Endothelial cell of umbilical vein (primary cell): Measurements from ENCODE around the gene JAKMIP3. TPM values are rescaled to one million over a fixed set of nuclear protein-coding genes. Genes with fewer than 3 reads are reported as not detected.

Source experiments
- BruUV-seq: library from RNA; stranded (reverse); fragments of 400-500 nt; replicated peaks from 2 replicates; lab custom pipeline; 2021; lab: Mats Ljungman, UMichigan
- CTCF ChIA-PET: fragments of 300-600, 350-600 bp; sonication (Branson Sonifier 250); formaldehyde crosslinking; loops from one replicate; lab custom pipeline; 2021; ENCODE audit warnings: antibody characterized with exemption, inconsistent platforms; lab: Charles Lee
- POLR2A ChIA-PET: fragments of 300-600, 350-600 bp; sonication (Branson Sonifier 250); formaldehyde crosslinking; loops from one replicate; lab custom pipeline; 2021; ENCODE audit warnings: antibody characterized with exemption, inconsistent platforms; lab: Charles Lee
- DNase-seq: peaks from one replicate; pipeline ENCODE4 v3.0.0-alpha.2; 2011; ENCODE audit warnings: low read depth, low spot score
- FAIRE-seq: peaks from 2 replicates; lab custom pipeline; 2011; peaks lifted over from hg19 to GRCh38; lab: Jason Lieb, UNC
- H2AFZ ChIP-seq: 2 replicates; pipeline ENCODE4 v1.6.0; 2012; ENCODE audit warnings: low read depth, low read length, control low read depth, inconsistent platforms
- H3K27ac ChIP-seq: 2 replicates; pipeline ENCODE4 v1.5.1; 2011; ENCODE audit warnings: low read depth, mild to moderate bottlenecking, control low read depth, low read length, moderate library complexity; ENCODE audit not compliant: insufficient read depth
- H3K27me3 ChIP-seq, 2 experiments: 2 replicates each; pipeline versions ENCODE4 v1.6.0 to v1.6.1; 2011; ENCODE audit warnings: low read length in 2 of 2, mixed read lengths in 1 of 2; ENCODE audit not compliant: control insufficient read depth in 2 of 2, insufficient read depth in 2 of 2
- H3K36me3 ChIP-seq, 2 experiments: 2 replicates in 1 of 2; 3 replicates in 1 of 2; pipeline ENCODE4 v1.5.1; 2011; ENCODE audit warnings: low read length in 2 of 2, mild to moderate bottlenecking in 1 of 2, moderate library complexity in 1 of 2; ENCODE audit not compliant: control insufficient read depth in 2 of 2, insufficient read depth in 2 of 2; ENCODE audit errors: extremely low read depth in 1 of 2
- H3K4me1 ChIP-seq: 3 replicates; pipeline ENCODE4 v1.5.1; 2011; ENCODE audit warnings: mild to moderate bottlenecking, low read length; ENCODE audit not compliant: control insufficient read depth, insufficient read depth; ENCODE audit errors: extremely low read depth
- H3K4me2 ChIP-seq: 2 replicates; pipeline ENCODE4 v1.6.1; 2011; ENCODE audit warnings: low read length, control low read depth, mixed read lengths; ENCODE audit not compliant: insufficient read depth
- H3K4me3 ChIP-seq, 3 experiments: fragments of 200-600 bp in 1 of 3; sonication (generic), shearing (Covaris generic) in 1 of 3; replicated peaks in 1 of 3; 2 replicates each; pipeline ENCODE4 v1.5.1; 2011 to 2016; ENCODE audit warnings: control low read depth in 3 of 3, low read length in 3 of 3, mild to moderate bottlenecking in 2 of 3, inconsistent platforms in 1 of 3, low read depth in 1 of 3, moderate library complexity in 1 of 3; ENCODE audit not compliant: insufficient read depth in 1 of 3
- H3K79me2 ChIP-seq: 2 replicates; pipeline ENCODE4 v1.6.0; 2012; ENCODE audit warnings: low read length, inconsistent platforms; ENCODE audit not compliant: control insufficient read depth, insufficient read depth
- H3K9ac ChIP-seq: replicated peaks from 2 replicates; pipeline ENCODE3; 2011; ENCODE audit warnings: low read length, control low read depth; ENCODE audit not compliant: insufficient read depth; ENCODE audit errors: extremely low read depth
- H3K9me1 ChIP-seq: replicated peaks from 3 replicates; pipeline ENCODE4 v1.6.0; 2011; ENCODE audit warnings: mild to moderate bottlenecking, low read length; ENCODE audit not compliant: control insufficient read depth, insufficient read depth; ENCODE audit errors: extremely low read depth
- H3K9me3 ChIP-seq: replicated peaks from 2 replicates; pipeline ENCODE4 v1.5.1; 2012; ENCODE audit warnings: low read length, inconsistent platforms; ENCODE audit not compliant: control insufficient read depth, insufficient read depth
- H4K20me1 ChIP-seq: replicated peaks from 2 replicates; pipeline ENCODE3; 2011; ENCODE audit warnings: mild to moderate bottlenecking, low read length; ENCODE audit not compliant: control insufficient read depth, insufficient read depth; ENCODE audit errors: extremely low read depth
- EZH2 ChIP-seq: IDR thresholded peaks from 2 replicates; pipeline ENCODE4 v1.6.1; 2012; ENCODE audit warnings: borderline replicate concordance, low read depth, mild to moderate bottlenecking, moderate library complexity, low read length, inconsistent platforms; ENCODE audit not compliant: severe bottlenecking
- FOS ChIP-seq: IDR thresholded peaks from 2 replicates; pipeline ENCODE4 v1.6.1; 2011; ENCODE audit warnings: mild to moderate bottlenecking, low read length, moderate library complexity, borderline replicate concordance; ENCODE audit not compliant: insufficient read depth
- GATA2 ChIP-seq: IDR thresholded peaks from 2 replicates; pipeline ENCODE4 v1.7.0; 2011; ENCODE audit warnings: low read depth, mild to moderate bottlenecking, moderate library complexity, mixed read lengths, low read length; ENCODE audit not compliant: insufficient read length, insufficient read depth
- JUN ChIP-seq: IDR thresholded peaks from 2 replicates; pipeline ENCODE4 v1.6.1; 2011; ENCODE audit warnings: borderline replicate concordance, low read depth; ENCODE audit not compliant: insufficient read length, insufficient read depth
- MAX ChIP-seq: IDR thresholded peaks from 2 replicates; pipeline ENCODE4 v1.6.1; 2011; ENCODE audit not compliant: insufficient read depth, insufficient read length
- MYC ChIP-seq: IDR thresholded peaks from one replicate; pipeline ENCODE4 v1.6.1; 2011; ENCODE audit warnings: mild to moderate bottlenecking, low read depth, low read length
- POLR2A ChIP-seq: IDR thresholded peaks from 2 replicates; pipeline ENCODE4 v1.6.1; 2012; ENCODE audit warnings: low read depth, mild to moderate bottlenecking, control low read depth, low read length
- POLR2AphosphoS5 ChIP-seq: IDR thresholded peaks from 2 replicates; pipeline ENCODE4 v1.6.1; 2012; ENCODE audit warnings: low read depth, mild to moderate bottlenecking, control low read depth, low read length, moderate library complexity; ENCODE audit not compliant: insufficient read depth
- dilution Hi-C: fragments of 300-500 bp; cut with MboI; formaldehyde crosslinking; loops from one replicate; pipeline ENCODE4 v1.15.0; 2019; ENCODE audit warnings: low sequenced_read_pairs; ENCODE audit not compliant: extremely low pct_ligation_motif_present
- intact Hi-C: fragments of 100-400 bp; cut with micrococcal nuclease; formaldehyde crosslinking; loops from one replicate; pipeline ENCODE4 v1.10.0; 2022
- polyA plus RNA-seq, 4 experiments: library from polyadenylated mRNA; depleted of rRNA in 3 of 4; stranded (reverse) in 3 of 4; unstranded in 1 of 4; fragments of >200 nt; gene quantifications; 2 replicates each; pipeline versions ENCODE4 v1.2.1 to v1.2.3, GENCODE V29; 2011 to 2012; ENCODE audit warnings: missing spikeins in 1 of 4
- total RNA-seq: library from RNA; stranded (reverse); gene quantifications from 2 replicates; pipeline ENCODE4 v1.2.3, GENCODE V29; 2021
- TF ChIP-seq, protein P1 (sequence below), 2 donors: IDR thresholded peaks; 1 replicate in 1 of 2; 2 replicates in 1 of 2; pipeline ENCODE4 v1.5.1; 2011; ENCODE audit warnings: low read length in 2 of 2, mild to moderate bottlenecking in 2 of 2, moderate library complexity in 2 of 2, control low read depth in 1 of 2, inconsistent platforms in 1 of 2, low read depth in 1 of 2; ENCODE audit not compliant: insufficient read depth in 1 of 2; ENCODE audit errors: extremely low read depth in 1 of 2

JAKMIP3 gene
- total and polyA plus RNA-seq, 2 donors (not counting 3 experiments of a cell fraction or from before 2014, with no cell fraction given) = 0.01 TPM; not detected in 1

- DNase-seq (no peak), FAIRE-seq (no peak)
- TF ChIP-seq, protein P1, sequence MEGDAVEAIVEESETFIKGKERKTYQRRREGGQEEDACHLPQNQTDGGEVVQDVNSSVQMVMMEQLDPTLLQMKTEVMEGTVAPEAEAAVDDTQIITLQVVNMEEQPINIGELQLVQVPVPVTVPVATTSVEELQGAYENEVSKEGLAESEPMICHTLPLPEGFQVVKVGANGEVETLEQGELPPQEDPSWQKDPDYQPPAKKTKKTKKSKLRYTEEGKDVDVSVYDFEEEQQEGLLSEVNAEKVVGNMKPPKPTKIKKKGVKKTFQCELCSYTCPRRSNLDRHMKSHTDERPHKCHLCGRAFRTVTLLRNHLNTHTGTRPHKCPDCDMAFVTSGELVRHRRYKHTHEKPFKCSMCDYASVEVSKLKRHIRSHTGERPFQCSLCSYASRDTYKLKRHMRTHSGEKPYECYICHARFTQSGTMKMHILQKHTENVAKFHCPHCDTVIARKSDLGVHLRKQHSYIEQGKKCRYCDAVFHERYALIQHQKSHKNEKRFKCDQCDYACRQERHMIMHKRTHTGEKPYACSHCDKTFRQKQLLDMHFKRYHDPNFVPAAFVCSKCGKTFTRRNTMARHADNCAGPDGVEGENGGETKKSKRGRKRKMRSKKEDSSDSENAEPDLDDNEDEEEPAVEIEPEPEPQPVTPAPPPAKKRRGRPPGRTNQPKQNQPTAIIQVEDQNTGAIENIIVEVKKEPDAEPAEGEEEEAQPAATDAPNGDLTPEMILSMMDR (IDR thresholded peaks at IDR 0.05; ENCODE audit: extremely low read depth in 1 of 2, insufficient read depth in 1 of 2, low read depth in 1 of 2, low read length in 2 of 2) = no peak
- TF ChIP-seq MAX (no peak), GATA2 (no peak), POLR2A (no peak), MYC (no peak), POLR2AphosphoS5 (no peak), EZH2 (no peak), FOS (no peak), JUN (no peak)
- no peaks in the 10 kb centered on the region for H3K27me3 ChIP-seq
- intact Hi-C loops = no loop called here
- no peak overlapping the region for H3K9ac ChIP-seq
- no peaks in the 10 kb centered on the region for H3K9me3 ChIP-seq
- no peaks in the 10 kb centered on the region for H3K79me2 ChIP-seq
- no peaks in the 10 kb centered on the region for H3K4me1 ChIP-seq
- no peak overlapping the region for H3K4me2 ChIP-seq
- H3K9me1 ChIP-seq = no peaks in the 10 kb centered on the region
- no TSS peak for BruUV-seq
- H4K20me1 ChIP-seq = no peaks in the 10 kb centered on the region
- ChIA-PET CTCF (interaction anchor here (0.6 kb wide), 1 partner anchor 335 kb away, joined by 3 read pairs; no protein-coding TSS in a partner anchor), POLR2A (no interaction called here)
- dilution Hi-C loops = no loop called here
- H3K4me3 ChIP-seq = no peak overlapping the region
- no peak overlapping the region for H2AFZ ChIP-seq
- no peak overlapping the region for H3K27ac ChIP-seq
- H3K36me3 ChIP-seq = no peaks in the 10 kb centered on the region
These were observed 5.8 kb upstream of the JAKMIP3 start for GRCh38 chr10:132059760-132060508.
